SK-N-SH (cell line): Measurements from ENCODE around the gene CCDC116. TPM values are rescaled to one million over a fixed set of nuclear protein-coding genes. Genes with fewer than 3 reads are reported as not detected.

Experiments
- CTCF ChIA-PET: fragments of 300-600, 350-600 bp; formaldehyde crosslinking; extraction: SDS; loops from one replicate; lab custom pipeline; 2021; lab: Yijun Ruan, JAX
- POLR2A ChIA-PET: fragments of 350-600 bp; sonication (Branson Sonifier 250); formaldehyde crosslinking; extraction: SDS; loops from one replicate; lab custom pipeline; 2020; ENCODE audit warnings: antibody characterized with exemption, inconsistent platforms; lab: Yijun Ruan, JAX
- DNase-seq: peaks from one replicate; pipeline ENCODE4 v3.0.0; 2012
- H2AFZ ChIP-seq: fragments of 200-600 bp; sonication (generic); 2 replicates; pipeline ENCODE4 v1.8.1; 2016; ENCODE audit warnings: antibody characterized with exemption, mild to moderate bottlenecking, low read depth
- H3F3A ChIP-seq: fragments of 200-600 bp; sonication (generic); replicated peaks from 2 replicates; pipeline ENCODE3; 2016; ENCODE audit warnings: antibody characterized with exemption, mild to moderate bottlenecking; ENCODE audit not compliant: insufficient read depth
- H3K27ac ChIP-seq, 2 experiments: fragments of 200-500 bp in 1 of 2; fragments of 200-600 bp in 1 of 2; sonication (Bioruptor generic) in 1 of 2; sonication (generic), shearing (Covaris generic) in 1 of 2; 2 replicates each; pipeline versions ENCODE4 v1.5.1 to v1.6.1; 2014 to 2016; ENCODE audit warnings: low read depth in 2 of 2, inconsistent platforms in 1 of 2, low read length in 1 of 2, mild to moderate bottlenecking in 1 of 2, mixed read lengths in 1 of 2
- H3K27me3 ChIP-seq: fragments of 200-600 bp; sonication (generic), shearing (Covaris generic); 2 replicates; pipeline ENCODE4 v1.6.1; 2016; ENCODE audit warnings: mixed run types; ENCODE audit not compliant: insufficient read depth
- H3K36me3 ChIP-seq, 2 experiments: fragments of 200-500 bp in 1 of 2; fragments of 200-600 bp in 1 of 2; sonication (Bioruptor generic) in 1 of 2; sonication (generic) in 1 of 2; replicated peaks in 1 of 2; 2 replicates each; pipeline versions ENCODE3 to v1.5.1; 2014 to 2016; ENCODE audit warnings: low read length in 1 of 2, mild to moderate bottlenecking in 1 of 2; ENCODE audit not compliant: insufficient read depth in 2 of 2, control insufficient read depth in 1 of 2
- H3K4me1 ChIP-seq, 2 experiments: fragments of 200-500 bp in 1 of 2; fragments of 200-600 bp in 1 of 2; sonication (Bioruptor generic) in 1 of 2; sonication (generic), shearing (Covaris generic) in 1 of 2; 2 replicates each; pipeline versions ENCODE4 v1.5.1 to v1.6.1; 2014 to 2016; ENCODE audit warnings: low read depth in 1 of 2, low read length in 1 of 2, mixed run types in 1 of 2; ENCODE audit not compliant: insufficient read depth in 2 of 2, control insufficient read depth in 1 of 2
- H3K4me2 ChIP-seq: fragments of 200-600 bp; sonication (generic), shearing (Covaris generic); 2 replicates; pipeline ENCODE4 v1.6.1; 2017; ENCODE audit warnings: mixed run types
- H3K4me3 ChIP-seq, 2 experiments: fragments of 200-500 bp in 1 of 2; fragments of 200-600 bp in 1 of 2; sonication (Bioruptor generic) in 1 of 2; sonication (generic), shearing (Covaris generic) in 1 of 2; 2 replicates each; pipeline versions ENCODE4 v1.5.1 to v1.8.1; 2014 to 2016; ENCODE audit warnings: low read depth in 2 of 2, inconsistent platforms in 1 of 2, low read length in 1 of 2, mild to moderate bottlenecking in 1 of 2, mixed read lengths in 1 of 2, moderate library complexity in 1 of 2
- H3K79me2 ChIP-seq: fragments of 200-600 bp; sonication (generic); 2 replicates; pipeline ENCODE4 v1.8.1; 2017; ENCODE audit warnings: mild to moderate bottlenecking; ENCODE audit not compliant: insufficient read depth
- H3K9ac ChIP-seq: fragments of 200-600 bp; sonication (generic); 2 replicates; pipeline ENCODE4 v1.6.1; 2017; ENCODE audit warnings: mixed run types
- H3K9me2 ChIP-seq: fragments of 200-600 bp; sonication (generic); 2 replicates; pipeline ENCODE4 v1.6.1; 2017; ENCODE audit warnings: mixed run types
- H3K9me3 ChIP-seq: fragments of 200-600 bp; sonication (generic); 2 replicates; pipeline ENCODE4 v1.6.1; 2017; ENCODE audit warnings: mixed run types, mild to moderate bottlenecking, moderate library complexity
- H4K20me1 ChIP-seq: fragments of 200-600 bp; sonication (generic); 2 replicates; pipeline ENCODE4 v1.6.1; 2017; ENCODE audit warnings: mild to moderate bottlenecking, mixed run types; ENCODE audit not compliant: insufficient read depth
- CHD2 ChIP-seq: fragments of 150-350 bp; IDR thresholded peaks from 2 replicates; pipeline ENCODE4 v1.6.1; 2018; ENCODE audit warnings: low read length; ENCODE audit not compliant: partially characterized antibody
- CTCF ChIP-seq: fragments of 200-600 bp; sonication (generic); IDR thresholded peaks from 2 replicates; pipeline ENCODE4 v1.6.1; 2017; ENCODE audit warnings: antibody characterized with exemption, mild to moderate bottlenecking, moderate library complexity
- ELF1 ChIP-seq: IDR thresholded peaks from 2 replicates; pipeline ENCODE4 v1.4.0; 2012
- EP300 ChIP-seq, 2 experiments: IDR thresholded peaks; 2 replicates each; pipeline versions ENCODE4 v1.4.0 to v1.6.1; 2012; ENCODE audit warnings: borderline replicate concordance in 1 of 2, low read depth in 1 of 2, low read length in 1 of 2
- FOSL2 ChIP-seq: IDR thresholded peaks from 2 replicates; pipeline ENCODE4 v1.4.0; 2012; ENCODE audit warnings: low read depth, mild to moderate bottlenecking, moderate library complexity, borderline replicate concordance
- FOXJ3 ChIP-seq: sonication (generic); formaldehyde crosslinking; IDR thresholded peaks from 2 replicates; pipeline ENCODE4 v1.5.1; 2020; ENCODE audit warnings: mild to moderate bottlenecking, missing genetic modification reagents
- FOXM1 ChIP-seq: IDR thresholded peaks from 2 replicates; pipeline ENCODE4 v1.4.0; 2012; ENCODE audit warnings: low read depth, mild to moderate bottlenecking
- GABPA ChIP-seq: IDR thresholded peaks from 2 replicates; pipeline ENCODE4 v1.4.0; 2012; ENCODE audit warnings: low read depth, mild to moderate bottlenecking
- MEF2A ChIP-seq: IDR thresholded peaks from 2 replicates; pipeline ENCODE4 v1.4.0; 2012; ENCODE audit warnings: low read depth, borderline replicate concordance
- MXI1 ChIP-seq: IDR thresholded peaks from 2 replicates; pipeline ENCODE4 v1.6.1; 2012; ENCODE audit warnings: mild to moderate bottlenecking, low read depth, low read length, improper control_type of control experiment
- NRF1 ChIP-seq: IDR thresholded peaks from 2 replicates; pipeline ENCODE4 v1.6.1; 2012; ENCODE audit warnings: low read depth, mild to moderate bottlenecking, low read length
- POLR2AphosphoS5 ChIP-seq: IDR thresholded peaks from 2 replicates; pipeline ENCODE4 v1.6.1; 2012; ENCODE audit warnings: low read depth, low read length
- RCOR1 ChIP-seq: fragments of 150-350 bp; IDR thresholded peaks from 2 replicates; pipeline ENCODE4 v1.6.1; 2017; ENCODE audit warnings: antibody characterized with exemption, low read length
- RFX5 ChIP-seq: IDR thresholded peaks from 2 replicates; pipeline ENCODE4 v1.6.1; 2012; ENCODE audit warnings: mild to moderate bottlenecking, improper control_type of control experiment, low read length
- RXRA ChIP-seq: IDR thresholded peaks from 2 replicates; pipeline ENCODE4 v1.4.0; 2012; ENCODE audit warnings: low read depth, mild to moderate bottlenecking, borderline replicate concordance
- SMC3 ChIP-seq: IDR thresholded peaks from 2 replicates; pipeline ENCODE4 v1.6.1; 2012; ENCODE audit warnings: low read depth, low read length, improper control_type of control experiment
- TAF1 ChIP-seq: IDR thresholded peaks from 2 replicates; pipeline ENCODE4 v1.6.1; 2012; ENCODE audit warnings: low read depth, mild to moderate bottlenecking, low read length, moderate library complexity, borderline replicate concordance
- TEAD4 ChIP-seq: IDR thresholded peaks from 2 replicates; pipeline ENCODE4 v1.4.0; 2012; ENCODE audit warnings: mild to moderate bottlenecking, borderline replicate concordance; ENCODE audit not compliant: insufficient read depth
- USF1 ChIP-seq: IDR thresholded peaks from 2 replicates; pipeline ENCODE4 v1.4.0; 2012; ENCODE audit warnings: low read depth, borderline replicate concordance
- USF2 ChIP-seq: fragments of 150-350 bp; IDR thresholded peaks from 2 replicates; pipeline ENCODE4 v1.6.1; 2017; ENCODE audit warnings: antibody characterized with exemption, low read length, low read depth, borderline replicate concordance
- YY1 ChIP-seq: IDR thresholded peaks from 2 replicates; pipeline ENCODE4 v1.4.0; 2012; ENCODE audit warnings: low read depth, mild to moderate bottlenecking
- WGBS: methylation state at CpG from one replicate; pipeline ENCODE4 v1.1.6; 2017; ENCODE audit warnings: low lambda C conversion rate; 5-methylcytosine and 5-hydroxymethylcytosine counted together
- polyA plus RNA-seq, 3 experiments: library from polyadenylated mRNA; depleted of rRNA; stranded (reverse); fragments of >200 nt; gene quantifications; 2 replicates each; pipeline ENCODE4 v1.2.3, GENCODE V29; 2012
- TF ChIP-seq, protein P1 (sequence below): IDR thresholded peaks from 2 replicates; pipeline ENCODE4 v1.4.0; 2012; ENCODE audit warnings: low read depth
- TF ChIP-seq, protein P2 (sequence below): IDR thresholded peaks from 2 replicates; pipeline ENCODE4; 2012
- TF ChIP-seq, protein P3 (sequence below): IDR thresholded peaks from 2 replicates; pipeline ENCODE4 v1.4.0; 2012; ENCODE audit warnings: low read depth, borderline replicate concordance

The CCDC116 gene
- polyA plus RNA-seq, 1 of the 3 experiments (the other 2 are of a cell fraction) = 0.28 TPM

- 0 out of 2 replicates have a peak, but pooled peaks have one; percentile 18 for TF ChIP-seq MXI1
- TF ChIP-seq RFX5 = no peak
- no peak for TF ChIP-seq RXRA
- TF ChIP-seq ELF1 = 0 out of 2 replicates have a peak, but pooled peaks have one; percentile 19
- TF ChIP-seq, protein P1, sequence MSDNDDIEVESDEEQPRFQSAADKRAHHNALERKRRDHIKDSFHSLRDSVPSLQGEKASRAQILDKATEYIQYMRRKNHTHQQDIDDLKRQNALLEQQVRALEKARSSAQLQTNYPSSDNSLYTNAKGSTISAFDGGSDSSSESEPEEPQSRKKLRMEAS = peak; percentile 18; the same call in 1 of the 2 replicates
- 0 out of 2 replicates have a peak, but pooled peaks have one; percentile 36 for TF ChIP-seq FOXJ3 (CRISPR knock-in tag)
- no peak for TF ChIP-seq EP300 (IDR thresholded peaks at IDR 0.05; ENCODE audit: borderline replicate concordance in 1 of 2, low read depth in 1 of 2, low read length in 1 of 2)
- no peak for TF ChIP-seq TEAD4
- TF ChIP-seq POLR2AphosphoS5 = peak; percentile 63; the same call in 1 of the 2 replicates
- TF ChIP-seq CHD2 = no peak
- TF ChIP-seq, all 33 proteins: peak for 8
Measured at GRCh38 chr22:21657360-21658032, 24.9 kb downstream of the CCDC116 start (continued).

DNA sequence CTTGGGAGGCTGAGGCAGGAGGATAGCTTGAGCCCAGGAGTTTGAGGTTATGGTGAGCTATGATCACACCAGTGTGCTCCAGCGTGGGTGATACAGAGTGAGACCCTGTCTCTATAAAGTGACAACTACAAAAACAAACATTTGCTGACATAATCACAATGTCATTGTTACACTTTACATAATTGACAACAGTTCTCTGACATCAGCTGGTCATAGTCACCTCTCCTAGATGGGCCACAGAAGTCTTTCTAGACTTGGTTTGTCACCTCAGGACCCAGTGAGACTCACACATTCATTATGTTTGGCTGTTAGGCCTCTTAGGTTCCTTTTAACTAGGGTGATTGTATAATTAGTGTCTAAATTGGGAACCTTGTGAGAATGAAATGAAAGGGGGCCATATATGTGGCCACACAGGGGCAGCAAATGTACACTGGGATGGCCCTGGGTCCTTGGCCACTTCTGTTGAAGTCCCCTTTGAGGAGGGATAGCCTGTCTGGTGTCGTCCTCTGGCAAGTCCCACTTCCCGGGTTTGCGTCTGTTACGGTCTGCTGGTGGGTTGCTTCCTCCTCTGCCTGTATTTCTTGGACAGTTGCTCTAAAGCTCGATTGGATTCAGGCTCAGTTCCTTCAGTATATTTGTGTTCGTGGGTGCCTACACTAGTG, 27.4 kb downstream of the CCDC116 start:
- no peaks in the 10 kb centered on the region for H3K9me2 ChIP-seq
- H2AFZ ChIP-seq = no peak overlapping the region
- no peaks in the 10 kb centered on the region for H3K9me3 ChIP-seq
- no peak overlapping the region for H3K4me3 ChIP-seq
- no peaks in the 10 kb centered on the region for H3K27me3 ChIP-seq
- peaks cover 0 to 5% of the 10 kb centered on the region in 2 experiments; a peak in 1 of 4 replicates for H3K4me1 ChIP-seq
- H3K27ac ChIP-seq = no peak overlapping the region
- H3K9ac ChIP-seq = no peak overlapping the region
- no peak for DNase-seq
- H3K4me2 ChIP-seq = no peak overlapping the region
- TF ChIP-seq, protein P2, sequence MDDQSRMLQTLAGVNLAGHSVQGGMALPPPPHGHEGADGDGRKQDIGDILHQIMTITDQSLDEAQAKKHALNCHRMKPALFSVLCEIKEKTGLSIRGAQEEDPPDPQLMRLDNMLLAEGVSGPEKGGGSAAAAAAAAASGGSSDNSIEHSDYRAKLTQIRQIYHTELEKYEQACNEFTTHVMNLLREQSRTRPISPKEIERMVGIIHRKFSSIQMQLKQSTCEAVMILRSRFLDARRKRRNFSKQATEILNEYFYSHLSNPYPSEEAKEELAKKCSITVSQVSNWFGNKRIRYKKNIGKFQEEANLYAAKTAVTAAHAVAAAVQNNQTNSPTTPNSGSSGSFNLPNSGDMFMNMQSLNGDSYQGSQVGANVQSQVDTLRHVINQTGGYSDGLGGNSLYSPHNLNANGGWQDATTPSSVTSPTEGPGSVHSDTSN = no peak
- no peak for TF ChIP-seq YY1
- no peak for TF ChIP-seq FOSL2
- TF ChIP-seq USF1 = no peak
- TF ChIP-seq, protein P3, sequence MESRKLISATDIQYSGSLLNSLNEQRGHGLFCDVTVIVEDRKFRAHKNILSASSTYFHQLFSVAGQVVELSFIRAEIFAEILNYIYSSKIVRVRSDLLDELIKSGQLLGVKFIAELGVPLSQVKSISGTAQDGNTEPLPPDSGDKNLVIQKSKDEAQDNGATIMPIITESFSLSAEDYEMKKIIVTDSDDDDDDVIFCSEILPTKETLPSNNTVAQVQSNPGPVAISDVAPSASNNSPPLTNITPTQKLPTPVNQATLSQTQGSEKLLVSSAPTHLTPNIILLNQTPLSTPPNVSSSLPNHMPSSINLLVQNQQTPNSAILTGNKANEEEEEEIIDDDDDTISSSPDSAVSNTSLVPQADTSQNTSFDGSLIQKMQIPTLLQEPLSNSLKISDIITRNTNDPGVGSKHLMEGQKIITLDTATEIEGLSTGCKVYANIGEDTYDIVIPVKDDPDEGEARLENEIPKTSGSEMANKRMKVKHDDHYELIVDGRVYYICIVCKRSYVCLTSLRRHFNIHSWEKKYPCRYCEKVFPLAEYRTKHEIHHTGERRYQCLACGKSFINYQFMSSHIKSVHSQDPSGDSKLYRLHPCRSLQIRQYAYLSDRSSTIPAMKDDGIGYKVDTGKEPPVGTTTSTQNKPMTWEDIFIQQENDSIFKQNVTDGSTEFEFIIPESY = no peak
- TF ChIP-seq RFX5 = no peak
- TF ChIP-seq FOXM1 = no peak
- no peak for TF ChIP-seq FOXJ3 (CRISPR knock-in tag)
- TF ChIP-seq CTCF = no peak
- no peak for TF ChIP-seq RCOR1
- no peak for TF ChIP-seq GABPA
- TF ChIP-seq MEF2A = no peak
- TF ChIP-seq TAF1 = no peak
- no peak for TF ChIP-seq USF2
- TF ChIP-seq NRF1 = no peak
- no peak for TF ChIP-seq SMC3
- H4K20me1 ChIP-seq = no peaks in the 10 kb centered on the region
- 0 out of 2 replicates have a peak, but pooled peaks cover 3% of the 10 kb centered on the region for H3K79me2 ChIP-seq
- H3F3A ChIP-seq = peaks cover 22% of the 10 kb centered on the region
- CTCF ChIA-PET = interaction anchor here (1.5 to 2.7 kb wide), 2 partner anchors 13 to 31 kb away, joined by 7 to 12 read pairs; partner anchors contain the start of gene YDJC
- POLR2A ChIA-PET = interaction anchor here (1.0 kb wide), 1 partner anchor 9 kb away, joined by 3 read pairs; no protein-coding TSS in a partner anchor
- WGBS = 81% methylated on average over 6 of the region's 7 CpGs
- no peaks in the 10 kb centered on the region for H3K36me3 ChIP-seq
